ENCODE measurements around the gene KIF12. TPM values are rescaled to one million over a fixed set of nuclear protein-coding genes. Genes with fewer than 3 reads are reported as not detected.

Gene KIF12
- total and polyA plus RNA-seq, 2 of the 13 experiments (the other 11 are each of a cell fraction or from before 2014, with no cell fraction given), result 1.8 to 12.5 TPM

DNA sequence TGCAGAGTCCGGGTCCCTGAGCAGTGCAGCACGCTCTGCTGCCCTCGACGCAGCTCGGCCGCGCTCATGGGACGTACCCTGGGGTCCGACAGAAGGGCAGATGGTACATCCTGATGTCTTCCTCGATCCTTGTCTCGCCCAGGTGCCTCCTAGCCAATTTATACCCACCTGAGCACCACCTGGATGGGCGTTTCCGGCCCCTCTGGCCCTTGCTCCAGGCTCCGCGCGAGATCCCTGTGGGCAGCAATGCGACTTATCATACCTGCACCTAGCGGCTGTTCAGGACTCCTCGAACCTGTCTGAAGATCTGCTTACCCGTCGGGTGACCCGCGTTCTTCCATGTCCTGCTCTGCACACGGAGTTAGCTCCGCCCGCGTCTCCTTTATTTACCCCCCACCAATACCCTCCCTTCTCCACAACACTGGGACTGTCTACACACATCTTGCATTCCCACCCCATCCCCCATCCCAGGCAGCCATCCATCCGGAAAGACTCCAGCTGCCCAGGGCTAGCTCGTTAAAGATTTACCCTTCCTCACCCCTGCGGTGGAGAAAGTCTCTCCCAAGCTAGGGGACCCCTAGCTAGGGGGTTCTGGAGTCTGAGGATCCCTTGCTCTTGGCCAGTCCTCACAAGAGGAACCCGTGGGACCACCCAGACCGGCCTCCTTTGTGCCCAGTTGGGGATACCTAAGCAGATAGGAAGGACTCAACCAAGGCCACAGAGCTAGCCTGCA, at the start of gene KIF12 (continued):
- no peak for TF ChIP-seq ARNTL (CRISPR knock-in tag; IDR thresholded peaks at IDR 0.05)
- TF ChIP-seq ARID4A (CRISPR knock-in tag; IDR thresholded peaks at IDR 0.05; ENCODE audit: borderline replicate concordance), result peak; percentile 47; the same call in 1 of the 2 replicates
- 0 out of 2 replicates have a peak, but pooled peaks have one; percentile 16 for TF ChIP-seq CEBPG (CRISPR knock-in tag; IDR thresholded peaks at IDR 0.05)
- peak; percentile 64 for TF ChIP-seq KAT8 (CRISPR knock-in tag; IDR thresholded peaks at IDR 0.05)
- TF ChIP-seq, protein P1, sequence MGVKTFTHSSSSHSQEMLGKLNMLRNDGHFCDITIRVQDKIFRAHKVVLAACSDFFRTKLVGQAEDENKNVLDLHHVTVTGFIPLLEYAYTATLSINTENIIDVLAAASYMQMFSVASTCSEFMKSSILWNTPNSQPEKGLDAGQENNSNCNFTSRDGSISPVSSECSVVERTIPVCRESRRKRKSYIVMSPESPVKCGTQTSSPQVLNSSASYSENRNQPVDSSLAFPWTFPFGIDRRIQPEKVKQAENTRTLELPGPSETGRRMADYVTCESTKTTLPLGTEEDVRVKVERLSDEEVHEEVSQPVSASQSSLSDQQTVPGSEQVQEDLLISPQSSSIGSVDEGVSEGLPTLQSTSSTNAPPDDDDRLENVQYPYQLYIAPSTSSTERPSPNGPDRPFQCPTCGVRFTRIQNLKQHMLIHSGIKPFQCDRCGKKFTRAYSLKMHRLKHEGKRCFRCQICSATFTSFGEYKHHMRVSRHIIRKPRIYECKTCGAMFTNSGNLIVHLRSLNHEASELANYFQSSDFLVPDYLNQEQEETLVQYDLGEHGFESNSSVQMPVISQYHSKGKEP (CRISPR knock-in tag; IDR thresholded peaks at IDR 0.05), result no peak
- TF ChIP-seq, protein P2, sequence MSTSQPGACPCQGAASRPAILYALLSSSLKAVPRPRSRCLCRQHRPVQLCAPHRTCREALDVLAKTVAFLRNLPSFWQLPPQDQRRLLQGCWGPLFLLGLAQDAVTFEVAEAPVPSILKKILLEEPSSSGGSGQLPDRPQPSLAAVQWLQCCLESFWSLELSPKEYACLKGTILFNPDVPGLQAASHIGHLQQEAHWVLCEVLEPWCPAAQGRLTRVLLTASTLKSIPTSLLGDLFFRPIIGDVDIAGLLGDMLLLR (CRISPR knock-in tag; IDR thresholded peaks at IDR 0.05), result 0 out of 2 replicates have a peak, but pooled peaks have one; percentile 49
- TF ChIP-seq NR2F6 (IDR thresholded peaks at IDR 0.05), result no peak
- peak; percentile 43; the same call in 1 of the 2 replicates for TF ChIP-seq NR2F6 (CRISPR knock-in tag; IDR thresholded peaks at IDR 0.05)
- TF ChIP-seq MAFF (IDR thresholded peaks at IDR 0.05; ENCODE audit: low read depth, low read length), result no peak
- no peak for TF ChIP-seq ZSCAN30 (CRISPR knock-in tag; IDR thresholded peaks at IDR 0.05)
- TF ChIP-seq, protein P3, sequence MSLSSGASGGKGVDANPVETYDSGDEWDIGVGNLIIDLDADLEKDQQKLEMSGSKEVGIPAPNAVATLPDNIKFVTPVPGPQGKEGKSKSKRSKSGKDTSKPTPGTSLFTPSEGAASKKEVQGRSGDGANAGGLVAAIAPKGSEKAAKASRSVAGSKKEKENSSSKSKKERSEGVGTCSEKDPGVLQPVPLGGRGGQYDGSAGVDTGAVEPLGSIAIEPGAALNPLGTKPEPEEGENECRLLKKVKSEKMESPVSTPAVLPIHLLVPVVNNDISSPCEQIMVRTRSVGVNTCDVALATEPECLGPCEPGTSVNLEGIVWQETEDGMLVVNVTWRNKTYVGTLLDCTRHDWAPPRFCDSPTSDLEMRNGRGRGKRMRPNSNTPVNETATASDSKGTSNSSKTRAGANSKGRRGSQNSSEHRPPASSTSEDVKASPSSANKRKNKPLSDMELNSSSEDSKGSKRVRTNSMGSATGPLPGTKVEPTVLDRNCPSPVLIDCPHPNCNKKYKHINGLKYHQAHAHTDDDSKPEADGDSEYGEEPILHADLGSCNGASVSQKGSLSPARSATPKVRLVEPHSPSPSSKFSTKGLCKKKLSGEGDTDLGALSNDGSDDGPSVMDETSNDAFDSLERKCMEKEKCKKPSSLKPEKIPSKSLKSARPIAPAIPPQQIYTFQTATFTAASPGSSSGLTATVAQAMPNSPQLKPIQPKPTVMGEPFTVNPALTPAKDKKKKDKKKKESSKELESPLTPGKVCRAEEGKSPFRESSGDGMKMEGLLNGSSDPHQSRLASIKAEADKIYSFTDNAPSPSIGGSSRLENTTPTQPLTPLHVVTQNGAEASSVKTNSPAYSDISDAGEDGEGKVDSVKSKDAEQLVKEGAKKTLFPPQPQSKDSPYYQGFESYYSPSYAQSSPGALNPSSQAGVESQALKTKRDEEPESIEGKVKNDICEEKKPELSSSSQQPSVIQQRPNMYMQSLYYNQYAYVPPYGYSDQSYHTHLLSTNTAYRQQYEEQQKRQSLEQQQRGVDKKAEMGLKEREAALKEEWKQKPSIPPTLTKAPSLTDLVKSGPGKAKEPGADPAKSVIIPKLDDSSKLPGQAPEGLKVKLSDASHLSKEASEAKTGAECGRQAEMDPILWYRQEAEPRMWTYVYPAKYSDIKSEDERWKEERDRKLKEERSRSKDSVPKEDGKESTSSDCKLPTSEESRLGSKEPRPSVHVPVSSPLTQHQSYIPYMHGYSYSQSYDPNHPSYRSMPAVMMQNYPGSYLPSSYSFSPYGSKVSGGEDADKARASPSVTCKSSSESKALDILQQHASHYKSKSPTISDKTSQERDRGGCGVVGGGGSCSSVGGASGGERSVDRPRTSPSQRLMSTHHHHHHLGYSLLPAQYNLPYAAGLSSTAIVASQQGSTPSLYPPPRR (CRISPR knock-in tag; IDR thresholded peaks at IDR 0.05; ENCODE audit: borderline replicate concordance), result peak; percentile 29; the same call in 1 of the 2 replicates
- no peak for TF ChIP-seq AGO1 (IDR thresholded peaks at IDR 0.05; ENCODE audit: low read depth, low read length, poor library complexity, severe bottlenecking)
- TF ChIP-seq ZSCAN29 (CRISPR knock-in tag; conservative IDR thresholded peaks at IDR 0.05), result peak; percentile 98
- TF ChIP-seq ZBTB3 (CRISPR knock-in tag; IDR thresholded peaks at IDR 0.05; ENCODE audit: borderline replicate concordance, low read depth), result no peak
- TF ChIP-seq RARA (CRISPR knock-in tag; IDR thresholded peaks at IDR 0.05), result peak; percentile 60; the same call in 1 of the 2 replicates
- no peak for TF ChIP-seq IRX3 (CRISPR knock-in tag; IDR thresholded peaks at IDR 0.05; ENCODE audit: borderline replicate concordance, low read depth)
- peak; percentile 42; the same call in 1 of the 2 replicates for TF ChIP-seq ZNF709 (CRISPR knock-in tag; IDR thresholded peaks at IDR 0.05)
